ENCODE measurements around the gene ZNF385B.

The ZNF385B gene

GRCh38 chr2:179602452-179602851 is 259.0 kb downstream of the ZNF385B start:
- no peak overlapping the region for H3K4me3 ChIP-seq (ENCODE audit: severe bottlenecking)
- no peak for ATAC-seq (ENCODE audit: low read depth)
- TF ChIP-seq CTCF (IDR thresholded peaks at IDR 0.05; ENCODE audit: poor library complexity, severe bottlenecking) = no peak

GRCh38 chr2:179596018-179596417 is 265.4 kb downstream of the ZNF385B start:
- no peak for TF ChIP-seq CTCF (IDR thresholded peaks at IDR 0.05; ENCODE audit: poor library complexity, severe bottlenecking)
- ATAC-seq (ENCODE audit: low read depth) = peak; percentile 92
- no peak for DNase-seq (ENCODE audit: low spot score)
- no peak overlapping the region for H3K27ac ChIP-seq (ENCODE audit: poor library complexity, severe bottlenecking)
- H3K27me3 ChIP-seq (ENCODE audit: insufficient read depth, poor library complexity, severe bottlenecking) = no peaks in the 10 kb centered on the region
- no peaks in the 10 kb centered on the region for H3K36me3 ChIP-seq (ENCODE audit: low read depth)
- no peaks in the 10 kb centered on the region for H3K4me1 ChIP-seq (ENCODE audit: insufficient read depth, poor library complexity, severe bottlenecking)
- H3K4me3 ChIP-seq (ENCODE audit: severe bottlenecking) = no peak overlapping the region
- no peaks in the 10 kb centered on the region for H3K9me3 ChIP-seq (ENCODE audit: severe bottlenecking)

More at GRCh38 chr2:179602452-179602851, 259.0 kb downstream of the ZNF385B start:
- H3K27ac ChIP-seq (ENCODE audit: poor library complexity, severe bottlenecking) = no peak overlapping the region
- H3K36me3 ChIP-seq (ENCODE audit: low read depth) = no peaks in the 10 kb centered on the region
- H3K4me1 ChIP-seq (ENCODE audit: insufficient read depth, poor library complexity, severe bottlenecking) = no peaks in the 10 kb centered on the region
- no peaks in the 10 kb centered on the region for H3K9me3 ChIP-seq (ENCODE audit: severe bottlenecking)
- H3K27me3 ChIP-seq (ENCODE audit: insufficient read depth, poor library complexity, severe bottlenecking) = no peaks in the 10 kb centered on the region
- no peak for DNase-seq (ENCODE audit: low spot score)

- no peak for TF ChIP-seq CTCF (IDR thresholded peaks at IDR 0.05; ENCODE audit: poor library complexity, severe bottlenecking)
- H3K36me3 ChIP-seq (ENCODE audit: low read depth) = no peaks in the 10 kb centered on the region
- H3K9me3 ChIP-seq (ENCODE audit: severe bottlenecking) = no peaks in the 10 kb centered on the region
- H3K27ac ChIP-seq (ENCODE audit: poor library complexity, severe bottlenecking) = no peak overlapping the region
- no peaks in the 10 kb centered on the region for H3K4me1 ChIP-seq (ENCODE audit: insufficient read depth, poor library complexity, severe bottlenecking)
- no peak for DNase-seq (ENCODE audit: low spot score)
- no peaks in the 10 kb centered on the region for H3K27me3 ChIP-seq (ENCODE audit: insufficient read depth, poor library complexity, severe bottlenecking)
- no peak for ATAC-seq (ENCODE audit: low read depth)
- H3K4me3 ChIP-seq (ENCODE audit: severe bottlenecking) = no peak overlapping the region
Measured at GRCh38 chr2:179595284-179595683, 266.1 kb downstream of the ZNF385B start.

GRCh38 chr2:179594268-179595112 is 266.9 kb downstream of the ZNF385B start:
- Histone ChIP-seq H3K27ac (ENCODE audit: poor library complexity, severe bottlenecking) (no peak overlapping the region), H3K4me3 (ENCODE audit: severe bottlenecking) (no peak overlapping the region), H3K9me3 (ENCODE audit: severe bottlenecking) (no peaks in the 10 kb centered on the region), H3K4me1 (ENCODE audit: insufficient read depth, poor library complexity, severe bottlenecking) (no peaks in the 10 kb centered on the region), H3K27me3 (ENCODE audit: insufficient read depth, poor library complexity, severe bottlenecking) (no peaks in the 10 kb centered on the region), H3K36me3 (ENCODE audit: low read depth) (no peaks in the 10 kb centered on the region)
- no peak for TF ChIP-seq CTCF (IDR thresholded peaks at IDR 0.05; ENCODE audit: poor library complexity, severe bottlenecking)
- DNase-seq (ENCODE audit: low spot score) (no peak), ATAC-seq (ENCODE audit: low read depth) (no peak)

- Histone ChIP-seq H3K9me3 (ENCODE audit: severe bottlenecking) (no peaks in the 10 kb centered on the region), H3K4me3 (ENCODE audit: severe bottlenecking) (no peak overlapping the region), H3K27ac (ENCODE audit: poor library complexity, severe bottlenecking) (no peak overlapping the region), H3K27me3 (ENCODE audit: insufficient read depth, poor library complexity, severe bottlenecking) (no peaks in the 10 kb centered on the region), H3K4me1 (ENCODE audit: insufficient read depth, poor library complexity, severe bottlenecking) (no peaks in the 10 kb centered on the region), H3K36me3 (ENCODE audit: low read depth) (no peaks in the 10 kb centered on the region)
- ATAC-seq (ENCODE audit: low read depth) (no peak), DNase-seq (ENCODE audit: low spot score) (no peak)
- TF ChIP-seq CTCF (IDR thresholded peaks at IDR 0.05; ENCODE audit: poor library complexity, severe bottlenecking) = no peak
Measured at GRCh38 chr2:179593323-179593722, 268.1 kb downstream of the ZNF385B start.
